COLO829 (cell line): Measurements from ENCODE around the gene DIP2C.

Experiments
- DNase-seq: peaks from one replicate; pipeline ENCODE4 v3.0.0; 2012; ENCODE audit warnings: low spot score

Gene DIP2C

GRCh38 chr10:228366-228765 lies 461.1 kb downstream of the DIP2C start:
- no peak for DNase-seq

GRCh38 chr10:227014-227413 lies 462.5 kb downstream of the DIP2C start:
- no peak for DNase-seq

GRCh38 chr10:226018-226417 lies 463.4 kb downstream of the DIP2C start:
- DNase-seq: no peak

GRCh38 chr10:224571-224970 lies 464.9 kb downstream of the DIP2C start:
- DNase-seq: no peak
